ENCODE data around the gene RAX.

Gene RAX

DNA sequence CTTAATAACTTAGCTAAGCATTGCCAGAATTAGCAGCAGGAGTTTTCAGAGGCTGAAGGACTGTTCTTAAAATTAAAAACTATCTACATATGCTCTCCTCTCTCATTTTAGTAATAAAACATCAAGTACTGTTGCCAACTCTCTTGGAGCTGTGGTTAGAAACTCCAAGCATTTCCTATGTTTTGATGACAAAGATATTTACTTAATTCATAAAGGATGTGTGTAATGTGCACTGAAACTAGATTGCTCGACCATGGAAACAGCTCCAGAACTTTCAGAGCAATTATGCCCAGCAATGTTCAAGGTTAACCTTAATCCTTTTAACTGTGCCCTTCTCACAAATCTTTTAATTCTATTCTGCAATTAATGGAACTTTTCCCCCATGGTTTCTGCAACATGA lies 44.9 kb downstream of the RAX start:
- Histone ChIP-seq H3K4me1 (no peaks in the 10 kb centered on the region), H3K27ac (no peak overlapping the region), H3K4me3 (no peak overlapping the region), H3K9me3 (no peaks in the 10 kb centered on the region), H3K36me3 (no peaks in the 10 kb centered on the region), H3K27me3 (peaks cover 0 to 4% of the 10 kb centered on the region in 2 donors)
- intact Hi-C loops (cut with DNase I; ENCODE audit: low total_unique reads) = no loop called here
- DNase-seq = no peak
- TF ChIP-seq CTCF (IDR thresholded peaks at IDR 0.05) = no peak

- peaks cover 0 to 16% (median 6%) of the 10 kb centered on the region in 4 donors for H3K4me1 ChIP-seq
- no peaks in the 10 kb centered on the region for H3K9me3 ChIP-seq
- DNase-seq = no peak
- H3K36me3 ChIP-seq = no peaks in the 10 kb centered on the region
- intact Hi-C loops (cut with DNase I; ENCODE audit: low total_unique reads) = no loop called here
- no peak overlapping the region for H3K27ac ChIP-seq
- TF ChIP-seq CTCF (IDR thresholded peaks at IDR 0.05) = no peak
- H3K4me3 ChIP-seq = no peak overlapping the region
- peaks cover 0 to 40% of the 10 kb centered on the region in 2 donors for H3K27me3 ChIP-seq
Measured at GRCh38 chr18:59222341-59222740, 50.9 kb downstream of the RAX start.

GRCh38 chr18:59220784-59221765 lies 52.2 kb downstream of the RAX start:
- intact Hi-C loops (cut with DNase I; ENCODE audit: low total_unique reads) = no loop called here
- Histone ChIP-seq H3K27me3 (peaks cover 0 to 45% of the 10 kb centered on the region in 2 donors), H3K4me1 (peaks cover 0 to 16% (median 6%) of the 10 kb centered on the region in 4 donors), H3K4me3 (no peak overlapping the region), H3K36me3 (no peaks in the 10 kb centered on the region), H3K27ac (no peak overlapping the region), H3K9me3 (no peaks in the 10 kb centered on the region)
- no peak for DNase-seq
- no peak for TF ChIP-seq CTCF (IDR thresholded peaks at IDR 0.05)

- intact Hi-C loops (cut with DNase I; ENCODE audit: low total_unique reads) = no loop called here
- DNase-seq = no peak
- Histone ChIP-seq H3K4me3 (no peak overlapping the region), H3K36me3 (no peaks in the 10 kb centered on the region), H3K27ac (no peak overlapping the region), H3K27me3 (peaks cover 0 to 45% of the 10 kb centered on the region in 2 donors), H3K4me1 (peaks cover 0 to 16% (median 6%) of the 10 kb centered on the region in 4 donors), H3K9me3 (no peaks in the 10 kb centered on the region)
- TF ChIP-seq CTCF (IDR thresholded peaks at IDR 0.05) = no peak
Measured at GRCh38 chr18:59220164-59220783, 53.0 kb downstream of the RAX start.

GRCh38 chr18:59219672-59220163 lies 53.5 kb downstream of the RAX start, which contains the start of gene GRP:
Gene GRP, plus strand, starts transcription at chr18:59220158. Its CDS starts 108 bp downstream, at chr18:59220266.
- no peak within 1 kb of the TSS for H3K4me3 ChIP-seq

More at GRCh38 chr18:59219672-59220163, 53.5 kb downstream of the RAX start, which contains the start of gene GRP:
- DNase-seq = no peak
- no peak for TF ChIP-seq CTCF (IDR thresholded peaks at IDR 0.05)
- Histone ChIP-seq H3K4me1 (peaks cover 0 to 16% (median 6%) of the 10 kb centered on the region in 4 donors), H3K27me3 (peaks cover 0 to 45% of the 10 kb centered on the region in 2 donors), H3K36me3 (no peaks in the 10 kb centered on the region), H3K27ac (no peak within 1 kb of the TSS), H3K9me3 (no peaks in the 10 kb centered on the region)
- intact Hi-C loops (cut with DNase I; ENCODE audit: low total_unique reads) = no loop called here
